WTC11 (cell line): Measurements from ENCODE around the gene HDAC7. TPM values are rescaled to one million over a fixed set of nuclear protein-coding genes. Genes with fewer than 3 reads are reported as not detected.

Experiments used
- ATAC-seq: fragments of 200-7000 bp; cut with Tn5 transposase; 2 replicates; pipeline ENCODE4 v1.10.0; 2021; ENCODE audit warnings: mild to moderate bottlenecking, moderate library complexity
- CTCF ChIA-PET: fragments of 300-600 bp; sonication (Branson Sonifier 250); formaldehyde crosslinking; loops from one replicate; lab custom pipeline; 2021; ENCODE audit warnings: antibody characterized with exemption; lab: Charles Lee
- POLR2A ChIA-PET: fragments of 350-600 bp; sonication (Branson Sonifier 250); formaldehyde crosslinking; loops from one replicate; lab custom pipeline; 2021; ENCODE audit warnings: antibody characterized with exemption; lab: Charles Lee
- DNase-seq: peaks from one replicate; pipeline ENCODE4 v3.0.0; 2021; ENCODE audit warnings: low spot score
- H3K27ac Mint-ChIP-seq: 2 replicates; pipeline ENCODE4 v1.8.0; 2021; ENCODE audit warnings: mixed read lengths
- H3K27me3 Mint-ChIP-seq: 2 replicates; pipeline ENCODE4 v1.8.0; 2021; ENCODE audit warnings: low read depth, mild to moderate bottlenecking, moderate library complexity, mixed read lengths
- H3K36me3 Mint-ChIP-seq: 2 replicates; pipeline ENCODE4 v1.8.0; 2021; ENCODE audit warnings: mixed read lengths
- H3K4me1 Mint-ChIP-seq: 2 replicates; pipeline ENCODE4 v1.8.0; 2022; ENCODE audit warnings: mixed read lengths
- H3K4me3 Mint-ChIP-seq: 2 replicates; pipeline ENCODE4 v1.8.0; 2021; ENCODE audit warnings: mild to moderate bottlenecking, moderate library complexity, mixed read lengths
- H3K9me3 Mint-ChIP-seq: 2 replicates; pipeline ENCODE4 v1.8.0; 2021; ENCODE audit warnings: mixed read lengths
- ATF2 ChIP-seq: sonication (generic); formaldehyde crosslinking; IDR thresholded peaks from 2 replicates; pipeline ENCODE4 v1.8.1; 2022; ENCODE audit warnings: low read depth, missing genetic modification reagents, borderline replicate concordance
- CREM ChIP-seq: sonication (generic); formaldehyde crosslinking; IDR thresholded peaks from 2 replicates; pipeline ENCODE4 v1.8.1; 2022; ENCODE audit warnings: mild to moderate bottlenecking, missing genetic modification reagents, moderate library complexity
- EMX1 ChIP-seq: fragments of 250-450 bp; sonication (Bioruptor Pico); IDR thresholded peaks from 2 replicates; pipeline ENCODE4 v1.8.0; 2021; ENCODE audit warnings: mild to moderate bottlenecking
- ERG ChIP-seq: fragments of 250-450 bp; sonication (Bioruptor Pico); IDR thresholded peaks from 2 replicates; pipeline ENCODE4 v1.8.0; 2021; ENCODE audit warnings: mild to moderate bottlenecking
- FOXK1 ChIP-seq: sonication (generic); formaldehyde crosslinking; IDR thresholded peaks from 2 replicates; pipeline ENCODE4 v1.8.0; 2022; ENCODE audit warnings: mild to moderate bottlenecking, moderate library complexity, missing genetic modification reagents
- FOXP1 ChIP-seq: sonication (generic); formaldehyde crosslinking; IDR thresholded peaks from 2 replicates; pipeline ENCODE4 v1.8.0; 2022; ENCODE audit warnings: missing genetic modification reagents, mild to moderate bottlenecking, moderate library complexity, borderline replicate concordance
- FOXP4 ChIP-seq: sonication (generic); formaldehyde crosslinking; IDR thresholded peaks from 2 replicates; pipeline ENCODE4 v1.8.0; 2022; ENCODE audit warnings: mild to moderate bottlenecking, missing genetic modification reagents
- GABPB1 ChIP-seq: sonication (generic); formaldehyde crosslinking; IDR thresholded peaks from 2 replicates; pipeline ENCODE4 v1.8.1; 2023; ENCODE audit warnings: mild to moderate bottlenecking, missing genetic modification reagents
- HMGA2 ChIP-seq: fragments of 250-450 bp; sonication (Bioruptor Pico); IDR thresholded peaks from 2 replicates; pipeline ENCODE4 v1.4.0; 2021; ENCODE audit warnings: mild to moderate bottlenecking, moderate library complexity
- KAT7 ChIP-seq: sonication (generic); formaldehyde crosslinking; IDR thresholded peaks from 2 replicates; pipeline ENCODE4 v1.8.1; 2023; ENCODE audit warnings: missing genetic modification reagents, mild to moderate bottlenecking, borderline replicate concordance
- MXD4 ChIP-seq: fragments of 250-450 bp; sonication (Bioruptor Pico); IDR thresholded peaks from 2 replicates; pipeline ENCODE4 v1.8.0; 2021; ENCODE audit warnings: mild to moderate bottlenecking, moderate library complexity, borderline replicate concordance
- NR1H2 ChIP-seq: sonication (generic); formaldehyde crosslinking; IDR thresholded peaks from 2 replicates; pipeline ENCODE4 v1.9.0; 2021; ENCODE audit warnings: mild to moderate bottlenecking, moderate library complexity, missing genetic modification reagents
- RORB ChIP-seq: fragments of 250-450 bp; sonication (Bioruptor Pico); IDR thresholded peaks from 2 replicates; pipeline ENCODE4 v1.9.0; 2021; ENCODE audit warnings: mild to moderate bottlenecking
- TCF7 ChIP-seq: sonication (generic); formaldehyde crosslinking; IDR thresholded peaks from 2 replicates; pipeline ENCODE4 v1.8.0; 2022; ENCODE audit warnings: mild to moderate bottlenecking, low read depth, missing genetic modification reagents, moderate library complexity
- TEAD4 ChIP-seq: sonication (generic); formaldehyde crosslinking; IDR thresholded peaks from 2 replicates; pipeline ENCODE4 v1.8.0; 2022; ENCODE audit warnings: mild to moderate bottlenecking, missing genetic modification reagents
- TP53 ChIP-seq: sonication (generic); formaldehyde crosslinking; IDR thresholded peaks from 2 replicates; pipeline ENCODE4 v1.8.1; 2023; ENCODE audit warnings: mild to moderate bottlenecking, missing genetic modification reagents
- ZMAT4 ChIP-seq: fragments of 250-450 bp; sonication (Bioruptor Pico); IDR thresholded peaks from 2 replicates; pipeline ENCODE4 v1.9.0; 2021; ENCODE audit warnings: mild to moderate bottlenecking
- ZNF317 ChIP-seq: sonication (generic); formaldehyde crosslinking; IDR thresholded peaks from 2 replicates; pipeline ENCODE4 v1.8.1; 2023; ENCODE audit warnings: low read depth, mild to moderate bottlenecking, moderate library complexity, missing genetic modification reagents, borderline replicate concordance
- ZNF416 ChIP-seq: fragments of 250-450 bp; sonication (Bioruptor Pico); IDR thresholded peaks from 2 replicates; pipeline ENCODE4 v1.9.0; 2021; ENCODE audit warnings: mild to moderate bottlenecking, inconsistent platforms
- ZNF425 ChIP-seq: fragments of 250-450 bp; sonication (Bioruptor Pico); conservative IDR thresholded peaks from 2 replicates; pipeline ENCODE4 v1.9.0; 2021; ENCODE audit warnings: mild to moderate bottlenecking
- total RNA-seq: library from RNA; stranded (reverse); gene quantifications from 3 replicates; pipeline ENCODE4 v1.2.3, GENCODE V29; 2021

Gene HDAC7
- total RNA-seq, 1 experiment from 2014 or later = 111 TPM

- ATAC-seq = no peak
- no peak for DNase-seq
- TF ChIP-seq GABPB1 (CRISPR knock-in tag) (no peak), MXD4 (CRISPR knock-in tag) (no peak), HMGA2 (CRISPR knock-in tag) (no peak), TP53 (no peak), FOXK1 (CRISPR knock-in tag) (no peak), TCF7 (no peak), ZNF425 (no peak), ZNF317 (CRISPR knock-in tag) (no peak), ZNF416 (no peak), ATF2 (CRISPR knock-in tag) (no peak), TEAD4 (CRISPR knock-in tag) (no peak), ZMAT4 (no peak), NR1H2 (CRISPR knock-in tag) (no peak), FOXP1 (CRISPR knock-in tag) (no peak), ERG (no peak), CREM (CRISPR knock-in tag) (no peak), RORB (no peak)
- H3K4me1 Mint-ChIP-seq = peaks cover 46% of the 10 kb centered on the region
- H3K27ac Mint-ChIP-seq = no peak overlapping the region
- ChIA-PET CTCF (interaction anchor here (2.5 to 14.9 kb wide), 3 partner anchors 10 to 59 kb away, joined by 14 to 408 read pairs (median 81); no protein-coding TSS in a partner anchor), POLR2A (no interaction called here)
- peaks cover 3% of the 10 kb centered on the region; the same call in 1 of the 2 replicates for H3K36me3 Mint-ChIP-seq
- no peak overlapping the region for H3K4me3 Mint-ChIP-seq
- no peaks in the 10 kb centered on the region for H3K9me3 Mint-ChIP-seq
- H3K27me3 Mint-ChIP-seq = no peaks in the 10 kb centered on the region
Measured at GRCh38 chr12:47800582-47800981, 19.1 kb downstream of the HDAC7 start.

GRCh38 chr12:47799357-47799955 is 20.2 kb downstream of the HDAC7 start:
- H3K27me3 Mint-ChIP-seq = no peaks in the 10 kb centered on the region
- DNase-seq (no peak), ATAC-seq (no peak)
- POLR2A ChIA-PET = no interaction called here
- CTCF ChIA-PET = interaction anchor here (0.8 to 14.9 kb wide), 6 partner anchors 11 to 66 kb away, joined by 3 to 408 read pairs (median 36); no protein-coding TSS in a partner anchor
- no peak overlapping the region for H3K4me3 Mint-ChIP-seq
- peak overlapping the region; percentile 49; the same call in 1 of the 2 replicates for H3K27ac Mint-ChIP-seq
- peaks cover 3% of the 10 kb centered on the region; the same call in 1 of the 2 replicates for H3K36me3 Mint-ChIP-seq
- H3K4me1 Mint-ChIP-seq = peaks cover 46% of the 10 kb centered on the region
- TF ChIP-seq TCF7 = no peak
- TF ChIP-seq KAT7 = no peak
- no peak for TF ChIP-seq EMX1 (CRISPR knock-in tag)
- no peak for TF ChIP-seq FOXP4 (CRISPR knock-in tag)
- H3K9me3 Mint-ChIP-seq = no peaks in the 10 kb centered on the region
